OCI-LY3 (cell line): ENCODE results near the gene TUBA4B.

ENCODE experiments used
- EZH2phosphoT487 ChIP-seq: fragments of 200-600 bp; shearing (Covaris generic); IDR thresholded peaks from 2 replicates; pipeline ENCODE4 v1.6.1; 2018; ENCODE audit warnings: antibody characterized with exemption, mixed run types, low read depth
- TF ChIP-seq, protein P1 (sequence below): fragments of 200-600, 300-600 bp; sonication (generic); IDR thresholded peaks from 2 replicates; pipeline ENCODE4 v1.5.1; 2014; ENCODE audit warnings: antibody characterized with exemption, low read length, low read depth

DNA sequence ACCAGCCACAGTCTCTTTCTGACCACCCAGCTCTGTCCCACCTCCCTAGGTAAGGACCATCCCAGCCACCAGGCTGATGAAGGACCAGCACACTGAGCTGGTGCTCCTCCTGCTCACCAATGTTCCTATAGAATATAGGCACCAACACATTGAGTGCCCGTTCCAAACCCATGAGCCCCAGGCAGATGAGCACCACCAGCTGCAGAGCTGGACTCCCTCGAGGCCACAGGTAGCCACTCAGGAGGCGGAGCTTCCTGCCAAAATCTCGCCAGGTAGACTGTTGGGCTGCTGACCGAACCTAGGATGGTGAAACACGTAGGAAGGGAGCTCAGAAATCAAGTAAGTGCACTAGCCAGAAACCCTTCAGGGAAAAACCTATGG is 36.5 kb upstream of the TUBA4B start:
- TF ChIP-seq, protein P1, sequence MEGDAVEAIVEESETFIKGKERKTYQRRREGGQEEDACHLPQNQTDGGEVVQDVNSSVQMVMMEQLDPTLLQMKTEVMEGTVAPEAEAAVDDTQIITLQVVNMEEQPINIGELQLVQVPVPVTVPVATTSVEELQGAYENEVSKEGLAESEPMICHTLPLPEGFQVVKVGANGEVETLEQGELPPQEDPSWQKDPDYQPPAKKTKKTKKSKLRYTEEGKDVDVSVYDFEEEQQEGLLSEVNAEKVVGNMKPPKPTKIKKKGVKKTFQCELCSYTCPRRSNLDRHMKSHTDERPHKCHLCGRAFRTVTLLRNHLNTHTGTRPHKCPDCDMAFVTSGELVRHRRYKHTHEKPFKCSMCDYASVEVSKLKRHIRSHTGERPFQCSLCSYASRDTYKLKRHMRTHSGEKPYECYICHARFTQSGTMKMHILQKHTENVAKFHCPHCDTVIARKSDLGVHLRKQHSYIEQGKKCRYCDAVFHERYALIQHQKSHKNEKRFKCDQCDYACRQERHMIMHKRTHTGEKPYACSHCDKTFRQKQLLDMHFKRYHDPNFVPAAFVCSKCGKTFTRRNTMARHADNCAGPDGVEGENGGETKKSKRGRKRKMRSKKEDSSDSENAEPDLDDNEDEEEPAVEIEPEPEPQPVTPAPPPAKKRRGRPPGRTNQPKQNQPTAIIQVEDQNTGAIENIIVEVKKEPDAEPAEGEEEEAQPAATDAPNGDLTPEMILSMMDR: no peak
- no peak for TF ChIP-seq EZH2phosphoT487
